NCI-H2107 (cell line): Measurements from ENCODE around the gene G6PC3.
"Not testable (repeated sequence)": the region's sequence is repeated elsewhere in the genome, so short reads cannot be mapped to it uniquely, and the experiment has no call there.

Experiments
- DNase-seq: peaks from one replicate; lab custom pipeline; 2025; lab: John Stamatoyannopoulos, UW

G6PC3 gene

GRCh38 chr17:44070455-44071197 is at the start of gene G6PC3:
TSS of gene G6PC3 (plus strand) at chr17:44070735. CDS start at chr17:44070966, 231 bp downstream.
- DNase-seq, result peak; percentile 84

GRCh38 chr17:44021227-44021626 is 49.3 kb upstream of the G6PC3 start:
- not testable (repeated sequence) for DNase-seq

GRCh38 chr17:44022246-44022645 is 48.3 kb upstream of the G6PC3 start:
- no peak for DNase-seq

GRCh38 chr17:44023545-44024270 is 46.8 kb upstream of the G6PC3 start:
- no peak for DNase-seq

GRCh38 chr17:44024271-44024663 is 46.3 kb upstream of the G6PC3 start:
- DNase-seq, result peak; percentile 80

GRCh38 chr17:44024853-44025252 is 45.7 kb upstream of the G6PC3 start:
- DNase-seq, result no peak

GRCh38 chr17:44029736-44030135 is 40.8 kb upstream of the G6PC3 start:
- DNase-seq, result no peak

GRCh38 chr17:44030482-44030881 is 40.1 kb upstream of the G6PC3 start:
- DNase-seq, result no peak

GRCh38 chr17:44033861-44034408 is 36.6 kb upstream of the G6PC3 start:
- DNase-seq, result no peak

GRCh38 chr17:44034688-44035087 is 35.8 kb upstream of the G6PC3 start:
- DNase-seq, result not testable (repeated sequence)

GRCh38 chr17:44037471-44037870 is 33.1 kb upstream of the G6PC3 start:
- DNase-seq, result no peak

- no peak for DNase-seq
Observed at GRCh38 chr17:44038604-44039011, 31.9 kb upstream of the G6PC3 start.

GRCh38 chr17:44039829-44040635 is 30.5 kb upstream of the G6PC3 start:
- no peak for DNase-seq

GRCh38 chr17:44043272-44043696 is 27.3 kb upstream of the G6PC3 start:
- DNase-seq, result no peak

- no peak for DNase-seq
Observed at GRCh38 chr17:44044071-44044470, 26.5 kb upstream of the G6PC3 start.

- no peak for DNase-seq
Observed at GRCh38 chr17:44045486-44045885, 25.0 kb upstream of the G6PC3 start.

- DNase-seq, result not testable (repeated sequence)
Observed at GRCh38 chr17:44046893-44047292, 23.6 kb upstream of the G6PC3 start.

GRCh38 chr17:44049294-44050060 is 21.1 kb upstream of the G6PC3 start:
- DNase-seq, result no peak

- no peak for DNase-seq
Observed at GRCh38 chr17:44053125-44053872, 17.2 kb upstream of the G6PC3 start.

GRCh38 chr17:44059101-44059892 is 11.2 kb upstream of the G6PC3 start:
- DNase-seq, result no peak
